GM19328 (cell line): ENCODE measurements around the gene CDC25C.
"Not testable (repeated sequence)": the region's sequence is repeated elsewhere in the genome, so short reads cannot be mapped to it uniquely, and the experiment has no call there.

Source experiments
- ATAC-seq: cut with Tn5 transposase; IDR thresholded peaks from one replicate; pipeline ENCODE4 v1.9.1; 2021; ENCODE audit warnings: mild to moderate bottlenecking, moderate library complexity; ENCODE audit not compliant: unreplicated experiment

Gene CDC25C

GRCh38 chr5:138280915-138281314 lies 50.7 kb downstream of the CDC25C start:
- no peak for ATAC-seq

GRCh38 chr5:138276402-138277054 lies 55.1 kb downstream of the CDC25C start:
- ATAC-seq = no peak

GRCh38 chr5:138275895-138276294 lies 55.7 kb downstream of the CDC25C start:
- no peak for ATAC-seq

GRCh38 chr5:138275379-138275782 lies 56.2 kb downstream of the CDC25C start:
- ATAC-seq = no peak

- ATAC-seq = no peak
These were observed 57.3 kb downstream of the CDC25C start, which contains the start of gene GFRA3 for GRCh38 chr5:138274189-138274853. GFRA3 (minus strand) TSS chr5:138274621; CDS start chr5:138274424, 197 bp downstream.

- ATAC-seq = no peak
These were observed 57.8 kb downstream of the CDC25C start for GRCh38 chr5:138273834-138274188.

- no peak for ATAC-seq
These were observed 58.9 kb downstream of the CDC25C start for GRCh38 chr5:138272681-138273080.

GRCh38 chr5:138271281-138271680 lies 60.3 kb downstream of the CDC25C start:
- ATAC-seq = no peak

- ATAC-seq = no peak
These were observed 67.4 kb downstream of the CDC25C start for GRCh38 chr5:138264183-138264582.

GRCh38 chr5:138263581-138263980 lies 68.0 kb downstream of the CDC25C start:
- ATAC-seq = no peak

- no peak for ATAC-seq
These were observed 72.8 kb downstream of the CDC25C start for GRCh38 chr5:138258704-138259292.

GRCh38 chr5:138257583-138257982 lies 74.0 kb downstream of the CDC25C start:
- ATAC-seq = no peak

GRCh38 chr5:138252944-138253343 lies 78.7 kb downstream of the CDC25C start:
- no peak for ATAC-seq

GRCh38 chr5:138247800-138248199 lies 83.8 kb downstream of the CDC25C start:
- ATAC-seq = not testable (repeated sequence)

GRCh38 chr5:138246822-138247221 lies 84.8 kb downstream of the CDC25C start:
- ATAC-seq = no peak

GRCh38 chr5:138246334-138246733 lies 85.3 kb downstream of the CDC25C start:
- no peak for ATAC-seq

- no peak for ATAC-seq
These were observed 85.9 kb downstream of the CDC25C start for GRCh38 chr5:138245717-138246116.

GRCh38 chr5:138243794-138244193 lies 87.8 kb downstream of the CDC25C start:
- no peak for ATAC-seq

- no peak for ATAC-seq
These were observed 89.7 kb downstream of the CDC25C start for GRCh38 chr5:138241688-138242571.

GRCh38 chr5:138240650-138241385 lies 90.8 kb downstream of the CDC25C start:
- no peak for ATAC-seq

- no peak for ATAC-seq
These were observed 93.6 kb downstream of the CDC25C start for GRCh38 chr5:138238034-138238433.
